AG04449 (cell line): ENCODE data around the gene TSPO.

Source experiments
- CTCF ChIA-PET: fragments of 350-600 bp; formaldehyde crosslinking; extraction: SDS; loops from one replicate; lab custom pipeline; 2021; ENCODE audit warnings: antibody characterized with exemption; lab: Yijun Ruan, JAX
- POLR2A ChIA-PET: fragments of 400-600, 350-600 bp; formaldehyde crosslinking; extraction: SDS; loops from one replicate; lab custom pipeline; 2020; ENCODE audit warnings: antibody characterized with exemption, inconsistent platforms; lab: Yijun Ruan, JAX
- DNase-seq: peaks from one replicate; pipeline ENCODE4 v3.0.0-alpha.2; 2010; ENCODE audit warnings: low read depth, low spot score
- H3K4me3 ChIP-seq: 2 replicates; pipeline ENCODE4 v1.5.1; 2011; ENCODE audit warnings: low read depth, mild to moderate bottlenecking, control low read depth, low read length
- TF ChIP-seq, protein P1 (sequence below): IDR thresholded peaks from one replicate; pipeline ENCODE4 v1.5.1; 2011; ENCODE audit warnings: mild to moderate bottlenecking, moderate library complexity, low read length, control low read depth, inconsistent platforms; ENCODE audit not compliant: insufficient read depth; ENCODE audit errors: missing control alignments

TSPO gene

DNA sequence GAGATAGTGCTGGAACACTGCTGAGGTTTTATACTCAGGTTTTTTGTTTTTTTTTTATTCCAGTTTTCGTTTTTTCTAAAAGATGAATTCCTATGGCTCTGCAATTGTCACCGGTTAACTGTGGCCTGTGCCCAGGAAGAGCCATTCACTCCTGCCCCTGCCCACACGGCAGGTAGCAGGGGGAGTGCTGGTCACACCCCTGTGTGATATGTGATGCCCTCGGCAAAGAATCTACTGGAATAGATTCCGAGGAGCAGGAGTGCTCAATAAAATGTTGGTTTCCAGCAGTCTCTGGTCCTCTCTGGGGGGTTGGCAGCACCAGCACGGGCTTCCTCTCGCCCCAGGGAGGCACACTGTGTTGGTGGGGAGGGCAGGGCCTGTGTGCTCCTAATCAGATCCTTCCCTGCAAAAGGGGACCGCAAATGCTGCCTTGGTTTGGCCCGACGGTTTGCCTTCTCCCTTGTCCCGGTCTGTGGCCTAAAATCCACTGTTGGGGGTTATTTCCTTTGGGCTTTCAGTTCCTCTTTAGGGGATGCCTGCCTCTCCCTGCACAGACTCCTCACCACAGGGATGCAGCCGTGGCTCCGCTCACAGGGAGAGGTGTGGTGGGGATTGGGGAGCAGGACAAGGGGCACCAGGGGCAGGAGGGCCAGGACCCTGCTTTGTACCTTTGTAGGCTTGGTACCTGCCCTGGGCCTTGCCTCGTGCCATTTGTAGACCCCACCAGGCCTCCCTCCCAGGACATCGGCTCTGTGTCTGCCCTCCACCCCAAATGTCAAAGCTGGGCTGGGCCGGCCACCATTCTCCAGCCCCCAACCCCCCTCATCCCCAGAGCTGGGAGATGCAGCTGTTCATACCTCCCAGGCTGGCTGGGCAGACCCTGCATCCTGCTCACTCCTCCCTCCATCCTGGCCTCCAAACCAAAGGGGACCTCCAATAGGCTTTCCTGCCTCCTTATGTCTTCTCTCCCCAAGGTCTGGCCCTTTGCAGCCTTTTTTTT is 21.6 kb upstream of the TSPO start:
- TF ChIP-seq, protein P1, sequence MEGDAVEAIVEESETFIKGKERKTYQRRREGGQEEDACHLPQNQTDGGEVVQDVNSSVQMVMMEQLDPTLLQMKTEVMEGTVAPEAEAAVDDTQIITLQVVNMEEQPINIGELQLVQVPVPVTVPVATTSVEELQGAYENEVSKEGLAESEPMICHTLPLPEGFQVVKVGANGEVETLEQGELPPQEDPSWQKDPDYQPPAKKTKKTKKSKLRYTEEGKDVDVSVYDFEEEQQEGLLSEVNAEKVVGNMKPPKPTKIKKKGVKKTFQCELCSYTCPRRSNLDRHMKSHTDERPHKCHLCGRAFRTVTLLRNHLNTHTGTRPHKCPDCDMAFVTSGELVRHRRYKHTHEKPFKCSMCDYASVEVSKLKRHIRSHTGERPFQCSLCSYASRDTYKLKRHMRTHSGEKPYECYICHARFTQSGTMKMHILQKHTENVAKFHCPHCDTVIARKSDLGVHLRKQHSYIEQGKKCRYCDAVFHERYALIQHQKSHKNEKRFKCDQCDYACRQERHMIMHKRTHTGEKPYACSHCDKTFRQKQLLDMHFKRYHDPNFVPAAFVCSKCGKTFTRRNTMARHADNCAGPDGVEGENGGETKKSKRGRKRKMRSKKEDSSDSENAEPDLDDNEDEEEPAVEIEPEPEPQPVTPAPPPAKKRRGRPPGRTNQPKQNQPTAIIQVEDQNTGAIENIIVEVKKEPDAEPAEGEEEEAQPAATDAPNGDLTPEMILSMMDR, result no peak
- CTCF ChIA-PET, result no interaction called here
- no peak for DNase-seq
- POLR2A ChIA-PET, result no interaction called here
- H3K4me3 ChIP-seq, result no peak overlapping the region

DNA sequence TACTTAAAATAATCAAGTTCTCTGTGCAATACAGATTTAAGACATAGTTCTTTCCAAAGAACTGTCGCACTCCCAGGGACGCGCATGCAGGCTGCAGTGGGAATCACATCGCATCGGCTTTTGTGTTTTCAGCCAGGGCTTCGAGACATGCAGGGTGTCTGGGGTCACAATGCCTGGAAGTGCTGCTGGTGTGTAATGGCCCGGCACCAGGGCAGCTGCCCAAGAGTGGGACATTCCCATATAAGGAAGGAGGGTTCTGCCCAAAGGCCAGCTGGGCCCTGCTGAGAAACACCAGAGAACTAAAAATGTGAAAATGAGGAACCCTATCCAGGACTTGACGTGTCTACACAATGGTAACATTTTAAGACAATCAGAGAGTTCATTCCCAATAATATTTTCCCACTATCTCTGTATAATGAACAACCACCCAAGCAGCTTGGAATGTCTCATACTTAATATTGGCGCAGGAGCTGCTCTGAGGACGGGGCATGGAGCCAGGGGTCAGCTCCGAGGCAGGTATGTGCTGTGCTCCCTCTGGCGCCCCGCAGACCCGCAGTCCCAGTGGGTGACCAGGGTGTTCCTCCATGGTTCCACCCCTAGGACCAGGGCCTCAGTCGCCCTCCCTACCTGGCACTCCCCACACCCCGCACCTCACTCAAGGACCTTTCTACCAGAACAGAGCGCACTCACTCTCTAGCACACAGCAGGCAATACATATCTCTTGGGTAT is 19.4 kb upstream of the TSPO start:
- CTCF ChIA-PET, result no interaction called here
- TF ChIP-seq, protein P1, result no peak

DNA sequence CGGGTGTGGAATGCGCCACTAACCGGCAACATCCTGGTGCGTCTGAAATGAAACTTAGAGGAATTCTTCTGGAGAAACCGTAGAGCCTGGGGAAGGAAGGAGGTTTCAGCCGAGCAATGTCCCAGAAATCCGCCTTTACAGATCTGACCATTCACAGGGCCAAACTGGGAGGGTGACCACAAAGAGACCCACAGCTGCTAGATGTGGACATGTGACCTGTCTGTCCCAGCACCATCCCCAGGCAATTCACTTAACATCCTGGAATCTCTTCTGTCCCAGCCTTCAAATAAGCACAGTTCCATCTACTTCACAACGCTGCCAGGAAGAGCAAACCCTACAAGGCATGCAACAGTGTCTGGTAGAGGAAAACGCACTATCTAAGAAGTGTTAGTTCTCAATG is 18.0 kb upstream of the TSPO start:
- no peak for DNase-seq
- no peak overlapping the region for H3K4me3 ChIP-seq
- ChIA-PET POLR2A (no interaction called here), CTCF (interaction anchor here (1.1 kb wide), 1 partner anchor 17 kb away, joined by 3 read pairs; no protein-coding TSS in a partner anchor)
- TF ChIP-seq, protein P1, result no peak

More for the DNA sequence above, 19.4 kb upstream of the TSPO start:
- POLR2A ChIA-PET, result no interaction called here
- no peak for DNase-seq
- no peak overlapping the region for H3K4me3 ChIP-seq

DNA sequence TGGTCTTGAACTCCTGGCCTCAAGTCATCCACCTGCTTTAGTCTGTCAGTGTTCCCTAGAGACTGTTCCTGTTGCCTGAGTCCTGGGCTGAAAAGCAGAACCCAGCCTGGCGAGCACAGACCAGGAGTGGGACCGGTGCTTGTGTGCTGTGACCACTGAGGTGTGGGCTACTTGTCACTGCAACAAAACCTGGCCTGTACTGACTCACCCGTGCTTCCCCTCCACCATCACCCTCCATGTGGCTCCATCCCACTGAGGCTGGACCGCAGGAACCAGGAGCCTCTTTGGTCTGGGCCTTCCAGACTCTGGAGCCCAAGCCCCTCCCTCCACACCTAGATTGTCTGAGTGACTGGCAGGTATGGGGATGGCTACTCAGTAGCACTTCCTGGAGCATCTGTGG is 16.8 kb upstream of the TSPO start:
- DNase-seq, result no peak
- POLR2A ChIA-PET, result no interaction called here
- no peak overlapping the region for H3K4me3 ChIP-seq
- TF ChIP-seq, protein P1, result no peak
- CTCF ChIA-PET, result interaction anchor here (2.3 kb wide), 1 partner anchor 11 kb away, joined by 5 read pairs; no protein-coding TSS in a partner anchor

DNA sequence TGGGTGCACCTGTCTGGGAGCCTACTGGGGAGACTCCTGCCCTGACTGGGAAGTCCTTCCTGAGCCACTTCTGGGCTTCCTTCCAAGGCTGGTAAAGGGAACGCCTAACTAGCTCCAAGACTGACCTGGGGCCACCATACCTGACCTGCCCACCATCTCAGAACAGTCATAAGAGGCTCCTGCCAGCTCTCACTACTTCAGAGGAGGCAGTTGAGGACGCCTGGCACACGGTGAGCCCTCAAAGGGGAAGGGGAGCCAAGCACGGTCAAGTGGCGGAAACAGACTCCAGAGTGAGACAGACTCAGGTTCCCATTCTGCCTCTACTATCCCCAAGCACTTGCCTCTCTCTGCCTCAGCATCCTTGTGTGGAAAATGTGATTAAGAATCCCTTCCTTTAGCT is 15.8 kb upstream of the TSPO start:
- POLR2A ChIA-PET, result no interaction called here
- CTCF ChIA-PET, result interaction anchor here (0.9 to 2.3 kb wide), 2 partner anchors 9 to 12 kb away, joined by 4 to 5 read pairs; no protein-coding TSS in a partner anchor
- TF ChIP-seq, protein P1, result no peak

More for the DNA sequence above, 15.8 kb upstream of the TSPO start:
- H3K4me3 ChIP-seq, result no peak overlapping the region
- DNase-seq, result no peak
